ENCODE results near the gene AGTR1.
"Not testable (repeated sequence)": the region's sequence is repeated elsewhere in the genome, so short reads cannot be mapped to it uniquely, and the experiment has no call there.

AGTR1 gene

GRCh38 chr3:148772835-148773234 is 75.1 kb downstream of the AGTR1 start:
- CTCF ChIA-PET, result no interaction called here
- POLR2A ChIA-PET, result no interaction called here
- no peaks in the 10 kb centered on the region for H3K27me3 ChIP-seq (replicated peaks in 2 of 5; ENCODE audit: control insufficient read depth in 4 of 5, insufficient read depth in 5 of 5, low read length in 4 of 5)
- no peak for DNase-seq
- H3K9me3 ChIP-seq (ENCODE audit: control extremely low read depth in 1 of 5, control insufficient read depth in 4 of 5, insufficient read depth in 2 of 5, low read depth in 1 of 5, low read length in 4 of 5), result no peaks in the 10 kb centered on the region
- no peaks in the 10 kb centered on the region for H3K36me3 ChIP-seq (ENCODE audit: control insufficient read depth in 4 of 4, insufficient read depth in 4 of 4, low read length in 3 of 4)
- H3K27ac ChIP-seq (ENCODE audit: insufficient read depth in 1 of 2, low read depth in 1 of 2, low read length in 2 of 2, poor library complexity in 1 of 2, severe bottlenecking in 2 of 2), result no peak overlapping the region
- H3K4me1 ChIP-seq (ENCODE audit: control extremely low read depth in 1 of 4, control insufficient read depth in 4 of 4, insufficient read depth in 4 of 4, low read length in 3 of 4), result no peaks in the 10 kb centered on the region
- no peak overlapping the region for H3K4me3 ChIP-seq (ENCODE audit: control insufficient read depth in 1 of 7, extremely low read depth in 1 of 7, insufficient read depth in 4 of 7, low read depth in 2 of 7, low read length in 6 of 7)

DNA sequence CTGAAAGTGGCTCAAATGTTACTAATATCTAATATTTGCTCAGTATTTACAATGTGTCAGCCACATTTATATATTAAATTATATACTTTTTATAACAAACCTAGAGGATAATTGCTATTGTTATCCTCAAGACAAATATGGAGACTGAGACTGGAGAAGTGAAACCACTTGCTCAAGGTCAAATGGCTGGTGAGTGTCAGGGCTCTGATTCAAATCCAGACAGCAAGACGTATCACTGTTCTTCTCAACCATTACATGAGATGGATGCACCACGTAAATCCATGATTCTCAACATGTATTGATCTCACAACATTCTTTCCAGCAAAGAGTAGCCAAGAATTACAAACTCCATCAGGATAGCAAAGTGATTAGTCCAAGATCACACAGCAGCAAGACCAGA is 76.1 kb downstream of the AGTR1 start:
- no peaks in the 10 kb centered on the region for H3K4me1 ChIP-seq (ENCODE audit: control extremely low read depth in 1 of 4, control insufficient read depth in 4 of 4, insufficient read depth in 4 of 4, low read length in 3 of 4)
- no peak for DNase-seq
- WGBS (ENCODE audit: insufficient coverage), result no CpG with 5 or more reads among the region's 2 CpGs
- H3K9me3 ChIP-seq (ENCODE audit: control extremely low read depth in 1 of 5, control insufficient read depth in 4 of 5, insufficient read depth in 2 of 5, low read depth in 1 of 5, low read length in 4 of 5), result no peaks in the 10 kb centered on the region
- no peak overlapping the region for H3K27ac ChIP-seq (ENCODE audit: insufficient read depth in 1 of 2, low read depth in 1 of 2, low read length in 2 of 2, poor library complexity in 1 of 2, severe bottlenecking in 2 of 2)
- H3K4me3 ChIP-seq (ENCODE audit: control insufficient read depth in 1 of 7, extremely low read depth in 1 of 7, insufficient read depth in 4 of 7, low read depth in 2 of 7, low read length in 6 of 7), result no peak overlapping the region
- H3K36me3 ChIP-seq (ENCODE audit: control insufficient read depth in 4 of 4, insufficient read depth in 4 of 4, low read length in 3 of 4), result no peaks in the 10 kb centered on the region
- no peaks in the 10 kb centered on the region for H3K27me3 ChIP-seq (replicated peaks in 2 of 5; ENCODE audit: control insufficient read depth in 4 of 5, insufficient read depth in 5 of 5, low read length in 4 of 5)
- ChIA-PET POLR2A (no interaction called here), CTCF (no interaction called here)

GRCh38 chr3:148778926-148779325 is 81.2 kb downstream of the AGTR1 start:
- Histone ChIP-seq H3K36me3 (ENCODE audit: control insufficient read depth in 4 of 4, insufficient read depth in 4 of 4, low read length in 3 of 4) (no peaks in the 10 kb centered on the region), H3K27me3 (replicated peaks in 2 of 5; ENCODE audit: control insufficient read depth in 4 of 5, insufficient read depth in 5 of 5, low read length in 4 of 5) (no peaks in the 10 kb centered on the region), H3K4me1 (ENCODE audit: control extremely low read depth in 1 of 4, control insufficient read depth in 4 of 4, insufficient read depth in 4 of 4, low read length in 3 of 4) (no peaks in the 10 kb centered on the region), H3K9me3 (ENCODE audit: control extremely low read depth in 1 of 5, control insufficient read depth in 4 of 5, insufficient read depth in 2 of 5, low read depth in 1 of 5, low read length in 4 of 5) (no peaks in the 10 kb centered on the region), H3K27ac (ENCODE audit: insufficient read depth in 1 of 2, low read depth in 1 of 2, low read length in 2 of 2, poor library complexity in 1 of 2, severe bottlenecking in 2 of 2) (no peak overlapping the region), H3K4me3 (ENCODE audit: control insufficient read depth in 1 of 7, extremely low read depth in 1 of 7, insufficient read depth in 4 of 7, low read depth in 2 of 7, low read length in 6 of 7) (no peak overlapping the region)
- POLR2A ChIA-PET, result no interaction called here
- WGBS (ENCODE audit: insufficient coverage), result 100% methylated on average over 3 of the region's 3 CpGs
- no peak for DNase-seq
- CTCF ChIA-PET, result no interaction called here

- POLR2A ChIA-PET; H3K27me3 ChIP-seq (replicated peaks in 2 of 5; ENCODE audit: control insufficient read depth in 4 of 5, insufficient read depth in 5 of 5, low read length in 4 of 5); H3K4me3 ChIP-seq (ENCODE audit: control insufficient read depth in 1 of 7, extremely low read depth in 1 of 7, insufficient read depth in 4 of 7, low read depth in 2 of 7, low read length in 6 of 7); H3K27ac ChIP-seq (ENCODE audit: insufficient read depth in 1 of 2, low read depth in 1 of 2, low read length in 2 of 2, poor library complexity in 1 of 2, severe bottlenecking in 2 of 2); H3K4me1 ChIP-seq (ENCODE audit: control extremely low read depth in 1 of 4, control insufficient read depth in 4 of 4, insufficient read depth in 4 of 4, low read length in 3 of 4); CTCF ChIA-PET; H3K9me3 ChIP-seq (ENCODE audit: control extremely low read depth in 1 of 5, control insufficient read depth in 4 of 5, insufficient read depth in 2 of 5, low read depth in 1 of 5, low read length in 4 of 5); DNase-seq; H3K36me3 ChIP-seq (ENCODE audit: control insufficient read depth in 4 of 4, insufficient read depth in 4 of 4, low read length in 3 of 4): not testable (repeated sequence)
- WGBS (ENCODE audit: insufficient coverage), result 83% methylated on average over 2 of the region's 6 CpGs
Observed at GRCh38 chr3:148785026-148785425, 87.3 kb downstream of the AGTR1 start.

DNA sequence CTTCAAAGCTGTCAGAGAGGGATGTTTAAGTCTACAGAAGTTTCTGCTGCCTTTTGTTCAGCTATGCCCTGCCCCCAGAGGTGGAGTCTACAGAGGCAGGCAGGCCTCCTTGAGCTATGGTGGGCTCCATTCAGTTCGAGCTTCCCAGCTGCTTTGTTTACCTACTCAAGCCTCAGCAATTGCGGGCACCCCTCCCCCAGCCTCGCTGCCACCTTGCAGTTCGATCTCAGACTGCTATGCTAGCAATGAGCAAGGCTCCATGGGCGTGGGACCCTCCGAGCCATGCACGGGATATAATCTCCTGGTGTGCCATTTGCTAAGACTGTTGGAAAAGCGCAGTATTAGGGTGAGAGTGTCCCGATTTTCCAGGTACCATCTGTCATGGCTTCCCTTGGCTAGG is 88.5 kb downstream of the AGTR1 start:
- H3K27ac ChIP-seq (ENCODE audit: insufficient read depth in 1 of 2, low read depth in 1 of 2, low read length in 2 of 2, poor library complexity in 1 of 2, severe bottlenecking in 2 of 2); CTCF ChIA-PET; H3K4me3 ChIP-seq (ENCODE audit: control insufficient read depth in 1 of 7, extremely low read depth in 1 of 7, insufficient read depth in 4 of 7, low read depth in 2 of 7, low read length in 6 of 7); DNase-seq; H3K27me3 ChIP-seq (replicated peaks in 2 of 5; ENCODE audit: control insufficient read depth in 4 of 5, insufficient read depth in 5 of 5, low read length in 4 of 5); H3K36me3 ChIP-seq (ENCODE audit: control insufficient read depth in 4 of 4, insufficient read depth in 4 of 4, low read length in 3 of 4); H3K4me1 ChIP-seq (ENCODE audit: control extremely low read depth in 1 of 4, control insufficient read depth in 4 of 4, insufficient read depth in 4 of 4, low read length in 3 of 4); POLR2A ChIA-PET; H3K9me3 ChIP-seq (ENCODE audit: control extremely low read depth in 1 of 5, control insufficient read depth in 4 of 5, insufficient read depth in 2 of 5, low read depth in 1 of 5, low read length in 4 of 5): not testable (repeated sequence)
- WGBS (ENCODE audit: insufficient coverage), result 89% methylated on average over 9 of the region's 9 CpGs

GRCh38 chr3:148789146-148789545 is 91.4 kb downstream of the AGTR1 start:
- ChIA-PET POLR2A (no interaction called here), CTCF (no interaction called here)
- no peak overlapping the region for H3K27ac ChIP-seq (ENCODE audit: insufficient read depth in 1 of 2, low read depth in 1 of 2, low read length in 2 of 2, poor library complexity in 1 of 2, severe bottlenecking in 2 of 2)
- WGBS (ENCODE audit: insufficient coverage), result 100% methylated on average over 2 of the region's 6 CpGs
- H3K36me3 ChIP-seq (ENCODE audit: control insufficient read depth in 4 of 4, insufficient read depth in 4 of 4, low read length in 3 of 4), result no peaks in the 10 kb centered on the region
- no peak overlapping the region for H3K4me3 ChIP-seq (ENCODE audit: control insufficient read depth in 1 of 7, extremely low read depth in 1 of 7, insufficient read depth in 4 of 7, low read depth in 2 of 7, low read length in 6 of 7)
- H3K4me1 ChIP-seq (ENCODE audit: control extremely low read depth in 1 of 4, control insufficient read depth in 4 of 4, insufficient read depth in 4 of 4, low read length in 3 of 4), result peaks cover 0 to 4% (median 0%) of the 10 kb centered on the region in 4 experiments
- no peaks in the 10 kb centered on the region for H3K27me3 ChIP-seq (replicated peaks in 2 of 5; ENCODE audit: control insufficient read depth in 4 of 5, insufficient read depth in 5 of 5, low read length in 4 of 5)
- no peak for DNase-seq
- peaks cover 0 to 2% (median 0%) of the 10 kb centered on the region in 5 experiments for H3K9me3 ChIP-seq (ENCODE audit: control extremely low read depth in 1 of 5, control insufficient read depth in 4 of 5, insufficient read depth in 2 of 5, low read depth in 1 of 5, low read length in 4 of 5)

GRCh38 chr3:148789906-148790305 is 92.2 kb downstream of the AGTR1 start:
- no peak overlapping the region for H3K27ac ChIP-seq (ENCODE audit: insufficient read depth in 1 of 2, low read depth in 1 of 2, low read length in 2 of 2, poor library complexity in 1 of 2, severe bottlenecking in 2 of 2)
- WGBS (ENCODE audit: insufficient coverage), result 100% methylated on average over 1 of the region's 2 CpGs
- H3K27me3 ChIP-seq (replicated peaks in 2 of 5; ENCODE audit: control insufficient read depth in 4 of 5, insufficient read depth in 5 of 5, low read length in 4 of 5), result no peaks in the 10 kb centered on the region
- H3K4me1 ChIP-seq (ENCODE audit: control extremely low read depth in 1 of 4, control insufficient read depth in 4 of 4, insufficient read depth in 4 of 4, low read length in 3 of 4), result peaks cover 0 to 4% (median 0%) of the 10 kb centered on the region in 4 experiments
- no peak overlapping the region for H3K4me3 ChIP-seq (ENCODE audit: control insufficient read depth in 1 of 7, extremely low read depth in 1 of 7, insufficient read depth in 4 of 7, low read depth in 2 of 7, low read length in 6 of 7)
- no peak for DNase-seq
- CTCF ChIA-PET, result no interaction called here
- H3K9me3 ChIP-seq (ENCODE audit: control extremely low read depth in 1 of 5, control insufficient read depth in 4 of 5, insufficient read depth in 2 of 5, low read depth in 1 of 5, low read length in 4 of 5), result peaks cover 0 to 2% (median 0%) of the 10 kb centered on the region in 5 experiments
- H3K36me3 ChIP-seq (ENCODE audit: control insufficient read depth in 4 of 4, insufficient read depth in 4 of 4, low read length in 3 of 4), result no peaks in the 10 kb centered on the region
- POLR2A ChIA-PET, result no interaction called here

DNA sequence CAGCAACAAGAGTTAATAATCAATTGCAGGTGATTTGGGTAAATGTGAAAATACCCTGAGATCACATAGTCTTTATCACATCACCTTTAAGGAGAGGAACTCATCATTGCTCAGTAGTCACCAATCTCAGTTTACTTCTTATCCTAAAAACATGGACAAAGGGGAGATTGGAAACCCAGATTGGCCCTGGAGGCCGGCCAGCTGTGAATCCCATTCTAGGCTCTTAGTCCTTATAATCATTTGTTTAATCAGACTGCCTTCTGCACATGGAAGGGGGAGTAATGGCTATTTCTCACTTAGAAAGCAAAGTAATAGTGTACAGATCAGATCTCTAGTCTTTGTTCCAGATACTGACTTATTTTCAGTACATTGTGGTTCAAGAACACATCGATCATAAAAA is 92.7 kb downstream of the AGTR1 start:
- WGBS (ENCODE audit: insufficient coverage), result 100% methylated on average over 1 of the region's 2 CpGs
- Histone ChIP-seq H3K36me3 (ENCODE audit: control insufficient read depth in 4 of 4, insufficient read depth in 4 of 4, low read length in 3 of 4) (no peaks in the 10 kb centered on the region), H3K27ac (ENCODE audit: insufficient read depth in 1 of 2, low read depth in 1 of 2, low read length in 2 of 2, poor library complexity in 1 of 2, severe bottlenecking in 2 of 2) (no peak overlapping the region), H3K4me1 (ENCODE audit: control extremely low read depth in 1 of 4, control insufficient read depth in 4 of 4, insufficient read depth in 4 of 4, low read length in 3 of 4) (peaks cover 0 to 4% (median 0%) of the 10 kb centered on the region in 4 experiments), H3K27me3 (replicated peaks in 2 of 5; ENCODE audit: control insufficient read depth in 4 of 5, insufficient read depth in 5 of 5, low read length in 4 of 5) (no peaks in the 10 kb centered on the region), H3K9me3 (ENCODE audit: control extremely low read depth in 1 of 5, control insufficient read depth in 4 of 5, insufficient read depth in 2 of 5, low read depth in 1 of 5, low read length in 4 of 5) (peaks cover 0 to 2% (median 0%) of the 10 kb centered on the region in 5 experiments), H3K4me3 (ENCODE audit: control insufficient read depth in 1 of 7, extremely low read depth in 1 of 7, insufficient read depth in 4 of 7, low read depth in 2 of 7, low read length in 6 of 7) (no peak overlapping the region)
- ChIA-PET POLR2A (no interaction called here), CTCF (no interaction called here)
- DNase-seq, result no peak

Measured in common myeloid progenitor, CD34-positive (primary cell).